NCI-H2029 (cell line): Measurements from ENCODE around the gene PRRX1.

ENCODE experiments used
- DNase-seq: peaks from one replicate; lab custom pipeline; 2025; lab: John Stamatoyannopoulos, UW

Gene PRRX1

GRCh38 chr1:170769691-170770090, 105.8 kb downstream of the PRRX1 start:
- no peak for DNase-seq

- no peak for DNase-seq
These were observed 106.3 kb downstream of the PRRX1 start for GRCh38 chr1:170770254-170770653.

DNA sequence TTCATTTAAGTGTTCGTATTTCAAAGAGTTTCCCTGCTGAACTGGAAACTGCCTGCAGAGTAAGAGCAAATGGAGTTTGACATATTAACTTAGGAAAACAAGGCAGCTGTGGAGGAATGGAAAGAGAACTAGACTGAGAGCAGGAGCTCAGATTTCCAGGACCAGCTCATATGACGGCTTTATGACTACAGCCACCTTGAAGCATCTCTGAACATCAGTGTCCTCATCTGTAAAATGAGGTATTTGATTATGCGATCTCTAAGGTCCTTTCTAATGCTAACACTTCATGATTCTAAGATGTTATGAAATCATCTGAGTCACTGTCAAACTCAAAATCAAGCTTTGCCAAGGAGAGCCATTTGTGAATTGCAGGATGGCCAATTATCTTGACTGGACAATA, 112.3 kb downstream of the PRRX1 start:
- DNase-seq: no peak

DNA sequence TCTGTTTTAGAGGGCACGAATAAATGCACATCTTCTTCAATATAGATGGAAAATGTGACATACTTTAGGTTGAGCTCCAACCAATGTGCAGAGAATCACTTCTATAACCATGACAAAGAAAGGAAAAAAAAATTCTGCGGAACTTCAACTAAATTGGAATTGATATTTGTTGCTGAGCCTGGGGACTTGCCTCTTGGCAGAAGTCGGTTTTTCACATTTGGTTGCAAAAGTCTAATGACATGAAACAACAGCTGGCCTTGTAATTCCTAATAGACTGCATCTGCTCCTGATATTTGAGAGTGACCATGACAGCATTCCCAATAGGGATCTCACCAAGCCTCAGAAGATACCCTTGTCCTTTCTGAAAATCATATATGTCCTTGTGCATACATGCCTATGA, 112.8 kb downstream of the PRRX1 start:
- DNase-seq: no peak
